ENCODE results near the gene TCP1. TPM values are rescaled to one million over a fixed set of nuclear protein-coding genes. Genes with fewer than 3 reads are reported as not detected.

Gene TCP1
- total and polyA plus RNA-seq, 2 experiments from 2014 or later, result 130 to 166 TPM

DNA sequence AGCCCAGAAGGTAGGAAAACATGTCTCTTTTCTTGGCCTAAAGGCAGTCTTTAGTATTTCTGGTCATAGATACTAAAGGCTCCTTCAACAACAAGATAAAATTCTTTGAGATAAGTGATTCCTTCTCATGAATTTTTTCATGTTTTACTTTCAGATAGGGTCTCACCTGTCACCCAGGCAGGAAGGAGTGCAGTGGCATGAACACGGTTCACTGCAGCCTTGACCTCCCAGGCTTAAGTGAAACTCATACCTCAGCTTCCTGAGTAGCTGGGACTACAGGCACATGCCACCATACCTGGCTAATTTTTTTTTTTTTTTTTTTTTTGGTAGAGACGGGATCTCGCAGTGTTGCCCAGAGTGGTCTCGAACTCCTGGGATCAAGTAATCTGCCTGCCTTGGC lies 19.7 kb upstream of the TCP1 start:
- no peak for DNase-seq (ENCODE audit: low spot score)
- H3K27me3 ChIP-seq, result no peaks in the 10 kb centered on the region
- H3K79me2 ChIP-seq, result no peaks in the 10 kb centered on the region
- peaks cover 9% of the 10 kb centered on the region for H3K4me1 ChIP-seq (ENCODE audit: insufficient read depth)
- no peaks in the 10 kb centered on the region for H3K9me2 ChIP-seq (replicated peaks; ENCODE audit: insufficient read depth)
- no peak overlapping the region for H2AFZ ChIP-seq
- H4K20me1 ChIP-seq (ENCODE audit: insufficient read depth, poor library complexity, severe bottlenecking), result no peaks in the 10 kb centered on the region
- H3K9me3 ChIP-seq (ENCODE audit: low read depth), result no peaks in the 10 kb centered on the region
- WGBS (ENCODE audit: low lambda C conversion rate, missing lambda C conversion rate), result 91% methylated on average over 4 of the region's 4 CpGs
- no peak overlapping the region for H3K4me2 ChIP-seq
- no peak overlapping the region for H3K4me3 ChIP-seq
- no peak overlapping the region for H3K27ac ChIP-seq
- H3K36me3 ChIP-seq (replicated peaks; ENCODE audit: insufficient read depth, low read depth), result no peaks in the 10 kb centered on the region
- no peak for TF ChIP-seq EZH2 (IDR thresholded peaks at IDR 0.05; ENCODE audit: borderline replicate concordance)
- TF ChIP-seq, protein P1, sequence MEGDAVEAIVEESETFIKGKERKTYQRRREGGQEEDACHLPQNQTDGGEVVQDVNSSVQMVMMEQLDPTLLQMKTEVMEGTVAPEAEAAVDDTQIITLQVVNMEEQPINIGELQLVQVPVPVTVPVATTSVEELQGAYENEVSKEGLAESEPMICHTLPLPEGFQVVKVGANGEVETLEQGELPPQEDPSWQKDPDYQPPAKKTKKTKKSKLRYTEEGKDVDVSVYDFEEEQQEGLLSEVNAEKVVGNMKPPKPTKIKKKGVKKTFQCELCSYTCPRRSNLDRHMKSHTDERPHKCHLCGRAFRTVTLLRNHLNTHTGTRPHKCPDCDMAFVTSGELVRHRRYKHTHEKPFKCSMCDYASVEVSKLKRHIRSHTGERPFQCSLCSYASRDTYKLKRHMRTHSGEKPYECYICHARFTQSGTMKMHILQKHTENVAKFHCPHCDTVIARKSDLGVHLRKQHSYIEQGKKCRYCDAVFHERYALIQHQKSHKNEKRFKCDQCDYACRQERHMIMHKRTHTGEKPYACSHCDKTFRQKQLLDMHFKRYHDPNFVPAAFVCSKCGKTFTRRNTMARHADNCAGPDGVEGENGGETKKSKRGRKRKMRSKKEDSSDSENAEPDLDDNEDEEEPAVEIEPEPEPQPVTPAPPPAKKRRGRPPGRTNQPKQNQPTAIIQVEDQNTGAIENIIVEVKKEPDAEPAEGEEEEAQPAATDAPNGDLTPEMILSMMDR (IDR thresholded peaks at IDR 0.05; ENCODE audit: poor library complexity), result no peak
- TF ChIP-seq EZH2phosphoT487 (IDR thresholded peaks at IDR 0.05; ENCODE audit: low read depth, severe bottlenecking, unreplicated experiment), result no peak

DNA sequence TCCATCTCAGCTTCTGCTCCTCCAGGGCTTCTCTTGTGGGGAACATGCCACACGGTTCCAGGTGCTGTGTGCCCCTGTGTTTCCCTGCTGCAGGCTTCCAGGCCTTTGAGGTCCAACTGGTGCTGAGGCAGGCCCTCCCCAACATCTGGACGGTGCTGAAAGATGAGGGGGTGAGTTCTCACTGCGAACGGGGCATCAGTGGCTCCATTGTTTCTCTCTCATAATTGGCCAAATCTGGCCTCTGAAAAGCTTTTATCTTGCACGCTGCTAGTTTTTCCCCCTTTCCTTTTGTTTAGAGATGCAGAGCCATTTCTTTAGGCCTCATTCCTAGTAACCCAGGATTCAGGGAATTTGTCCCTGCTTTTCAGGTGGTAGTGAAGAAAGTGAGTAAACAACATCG lies 19.2 kb upstream of the TCP1 start:
- Histone ChIP-seq H3K4me1 (ENCODE audit: insufficient read depth) (peaks cover 9% of the 10 kb centered on the region), H3K4me2 (no peak overlapping the region), H2AFZ (no peak overlapping the region), H3K79me2 (no peaks in the 10 kb centered on the region), H3K36me3 (replicated peaks; ENCODE audit: insufficient read depth, low read depth) (no peaks in the 10 kb centered on the region), H3K27me3 (no peaks in the 10 kb centered on the region), H4K20me1 (ENCODE audit: insufficient read depth, poor library complexity, severe bottlenecking) (no peaks in the 10 kb centered on the region), H3K4me3 (no peak overlapping the region), H3K27ac (no peak overlapping the region), H3K9me2 (replicated peaks; ENCODE audit: insufficient read depth) (no peaks in the 10 kb centered on the region), H3K9me3 (ENCODE audit: low read depth) (no peaks in the 10 kb centered on the region)
- 74% methylated on average over 6 of the region's 6 CpGs for WGBS (ENCODE audit: low lambda C conversion rate, missing lambda C conversion rate)
- no peak for DNase-seq (ENCODE audit: low spot score)
- no peak for TF ChIP-seq EZH2phosphoT487 (IDR thresholded peaks at IDR 0.05; ENCODE audit: low read depth, severe bottlenecking, unreplicated experiment)
- TF ChIP-seq, protein P1 (IDR thresholded peaks at IDR 0.05; ENCODE audit: poor library complexity), result no peak
- no peak for TF ChIP-seq EZH2 (IDR thresholded peaks at IDR 0.05; ENCODE audit: borderline replicate concordance)

DNA sequence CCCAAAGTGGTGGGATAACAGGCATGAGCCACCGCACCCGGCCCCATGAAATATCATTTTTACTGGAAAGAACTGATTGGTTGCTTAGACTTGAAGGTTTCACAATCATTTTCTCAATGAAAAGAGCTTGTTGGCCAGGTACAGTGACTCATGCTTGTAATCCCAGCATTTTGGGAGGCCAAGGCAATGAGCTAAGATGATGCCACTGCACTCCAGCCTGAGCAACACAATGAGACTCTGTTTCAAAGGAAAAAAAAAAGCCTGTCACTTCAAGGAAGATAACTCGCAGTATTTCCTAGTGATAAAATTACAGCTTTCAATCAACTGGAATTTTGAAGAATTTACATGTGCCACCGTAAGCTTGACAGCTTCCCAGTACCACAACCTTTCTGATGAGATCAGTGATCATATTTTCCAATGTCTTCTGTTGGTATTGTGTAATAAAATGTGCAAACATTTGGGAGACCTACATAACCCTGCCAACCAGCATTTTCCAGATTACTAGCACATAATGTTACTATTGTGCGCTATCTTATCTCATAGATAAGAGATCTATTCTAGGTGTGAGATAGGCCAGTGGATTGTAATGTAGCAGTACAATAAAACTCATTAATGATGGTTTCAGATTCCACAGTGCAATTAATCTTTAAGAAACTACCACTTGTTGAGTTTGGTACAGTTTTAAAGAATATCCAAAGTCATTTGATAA lies 17.9 kb upstream of the TCP1 start:
- H3K4me1 ChIP-seq (ENCODE audit: insufficient read depth), result peaks cover 9% of the 10 kb centered on the region
- no peaks in the 10 kb centered on the region for H3K79me2 ChIP-seq
- TF ChIP-seq, protein P1 (IDR thresholded peaks at IDR 0.05; ENCODE audit: poor library complexity), result no peak
- TF ChIP-seq EZH2phosphoT487 (IDR thresholded peaks at IDR 0.05; ENCODE audit: low read depth, severe bottlenecking, unreplicated experiment), result no peak
- TF ChIP-seq EZH2 (IDR thresholded peaks at IDR 0.05; ENCODE audit: borderline replicate concordance), result no peak
- H3K36me3 ChIP-seq (replicated peaks; ENCODE audit: insufficient read depth, low read depth), result no peaks in the 10 kb centered on the region
- no peak overlapping the region for H3K4me3 ChIP-seq
- no peak overlapping the region for H2AFZ ChIP-seq
- 59% methylated on average over 5 of the region's 5 CpGs for WGBS (ENCODE audit: low lambda C conversion rate, missing lambda C conversion rate)
- no peaks in the 10 kb centered on the region for H3K9me3 ChIP-seq (ENCODE audit: low read depth)
- H3K4me2 ChIP-seq, result no peak overlapping the region
- H3K27ac ChIP-seq, result peak overlapping the region; percentile 80
- DNase-seq (ENCODE audit: low spot score), result peak; percentile 48
- H4K20me1 ChIP-seq (ENCODE audit: insufficient read depth, poor library complexity, severe bottlenecking), result no peaks in the 10 kb centered on the region
- no peaks in the 10 kb centered on the region for H3K9me2 ChIP-seq (replicated peaks; ENCODE audit: insufficient read depth)
- no peaks in the 10 kb centered on the region for H3K27me3 ChIP-seq

Measured in hepatocyte (in vitro differentiated cells).